ENCODE measurements around the gene SAMD4A. TPM values are rescaled to one million over a fixed set of nuclear protein-coding genes. Genes with fewer than 3 reads are reported as not detected.

Gene SAMD4A
- polyA plus RNA-seq, 1 experiment: 13.4 TPM

DNA sequence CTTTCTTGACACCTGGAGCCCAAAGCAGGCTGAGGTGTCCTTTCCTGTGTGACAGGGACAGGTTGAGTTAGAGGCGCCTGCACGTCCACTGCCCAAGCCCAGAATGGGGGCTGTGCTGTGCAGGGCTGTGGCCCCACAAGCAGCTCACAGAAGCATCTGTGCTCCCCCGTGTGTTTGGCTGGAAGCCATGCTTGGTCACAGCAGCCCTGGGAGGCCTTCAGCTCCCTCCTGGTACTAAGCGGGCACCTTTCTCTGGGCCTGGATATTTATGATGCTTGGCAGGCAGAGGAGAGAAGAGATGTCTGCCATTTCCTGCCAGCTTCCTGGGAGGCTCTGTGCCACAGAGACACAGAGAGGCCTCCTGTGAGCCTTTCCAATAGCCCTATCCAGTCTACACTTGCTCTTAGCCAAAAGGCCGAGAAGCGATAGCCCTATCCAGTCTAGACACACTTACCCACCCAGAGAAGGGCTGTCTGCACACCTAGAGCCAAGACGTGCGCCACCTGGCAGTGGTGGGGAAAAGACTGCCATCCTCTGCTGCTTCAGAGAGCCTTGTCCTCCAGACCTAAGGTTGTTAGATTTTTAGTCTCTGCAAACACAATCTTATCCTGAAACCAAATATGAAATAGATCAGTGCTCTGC is 218.3 kb downstream of the SAMD4A start:
- peaks cover 44% of the 10 kb centered on the region for H3K36me3 ChIP-seq (ENCODE audit: control insufficient read depth, insufficient read depth, low read length)
- ChIA-PET POLR2A (interaction anchor here (0.6 kb wide), 1 partner anchor 351 kb away, joined by 3 read pairs; no protein-coding TSS in a partner anchor), CTCF (interaction anchor here (0.6 to 3.9 kb wide), 8 partner anchors 9 to 221 kb away, joined by 3 to 25 read pairs (median 4); no protein-coding TSS in a partner anchor)
- TF ChIP-seq, protein P1, sequence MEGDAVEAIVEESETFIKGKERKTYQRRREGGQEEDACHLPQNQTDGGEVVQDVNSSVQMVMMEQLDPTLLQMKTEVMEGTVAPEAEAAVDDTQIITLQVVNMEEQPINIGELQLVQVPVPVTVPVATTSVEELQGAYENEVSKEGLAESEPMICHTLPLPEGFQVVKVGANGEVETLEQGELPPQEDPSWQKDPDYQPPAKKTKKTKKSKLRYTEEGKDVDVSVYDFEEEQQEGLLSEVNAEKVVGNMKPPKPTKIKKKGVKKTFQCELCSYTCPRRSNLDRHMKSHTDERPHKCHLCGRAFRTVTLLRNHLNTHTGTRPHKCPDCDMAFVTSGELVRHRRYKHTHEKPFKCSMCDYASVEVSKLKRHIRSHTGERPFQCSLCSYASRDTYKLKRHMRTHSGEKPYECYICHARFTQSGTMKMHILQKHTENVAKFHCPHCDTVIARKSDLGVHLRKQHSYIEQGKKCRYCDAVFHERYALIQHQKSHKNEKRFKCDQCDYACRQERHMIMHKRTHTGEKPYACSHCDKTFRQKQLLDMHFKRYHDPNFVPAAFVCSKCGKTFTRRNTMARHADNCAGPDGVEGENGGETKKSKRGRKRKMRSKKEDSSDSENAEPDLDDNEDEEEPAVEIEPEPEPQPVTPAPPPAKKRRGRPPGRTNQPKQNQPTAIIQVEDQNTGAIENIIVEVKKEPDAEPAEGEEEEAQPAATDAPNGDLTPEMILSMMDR (IDR thresholded peaks at IDR 0.05; ENCODE audit: insufficient read depth, low read depth, low read length): no peak
- H3K4me3 ChIP-seq (ENCODE audit: low read depth, low read length): no peak overlapping the region
- DNase-seq (ENCODE audit: low read depth): no peak
- H3K27me3 ChIP-seq (ENCODE audit: control insufficient read depth, insufficient read depth, low read length): no peaks in the 10 kb centered on the region

DNA sequence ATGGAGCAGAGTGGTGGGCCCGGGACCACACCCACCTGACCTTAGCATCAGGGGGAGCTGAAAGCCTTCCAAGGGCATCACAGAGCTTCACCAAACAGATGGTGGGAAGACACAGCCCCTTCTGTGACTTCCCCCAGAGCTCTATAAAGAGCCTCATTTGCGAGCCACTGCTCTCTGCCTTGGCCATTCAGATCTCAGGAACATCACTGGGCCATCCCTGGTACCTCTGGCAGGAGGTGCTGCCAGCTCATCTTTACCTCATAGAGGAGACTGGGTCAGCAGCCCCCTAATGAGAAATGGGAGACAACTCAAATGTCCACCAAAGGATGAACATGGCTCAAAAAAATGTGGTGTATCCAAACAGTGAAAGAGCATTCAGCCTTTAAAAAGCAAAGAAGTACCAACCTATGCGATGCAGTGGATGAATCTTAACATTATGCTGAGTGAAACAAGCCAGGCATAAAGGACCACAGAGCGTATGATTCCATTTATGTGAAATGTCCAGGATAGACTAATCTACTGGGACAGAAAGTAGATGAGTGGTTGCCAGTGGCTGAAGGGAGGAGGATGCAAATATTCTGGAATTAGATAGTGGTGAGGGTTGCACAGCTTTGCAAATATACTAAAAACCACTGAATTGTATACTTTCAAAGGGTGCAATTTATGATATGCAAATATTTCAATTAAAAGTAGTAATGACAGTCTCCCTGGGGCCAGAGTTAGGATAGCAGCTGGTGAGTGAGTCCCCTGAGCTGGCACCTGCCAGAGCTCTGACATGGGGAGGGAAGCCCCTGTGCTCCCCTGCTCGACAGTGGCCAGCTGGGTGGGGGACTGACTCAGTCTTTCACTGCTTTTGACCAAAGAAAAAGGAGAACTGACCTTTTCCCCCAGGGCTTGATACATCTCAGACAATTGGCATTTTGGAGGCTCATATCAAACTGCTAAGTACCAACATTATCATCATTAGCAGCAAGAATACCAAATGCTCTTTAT is 219.1 kb downstream of the SAMD4A start:
- Histone ChIP-seq H3K4me3 (ENCODE audit: low read depth, low read length) (no peak overlapping the region), H3K27me3 (ENCODE audit: control insufficient read depth, insufficient read depth, low read length) (no peaks in the 10 kb centered on the region), H3K36me3 (ENCODE audit: control insufficient read depth, insufficient read depth, low read length) (peaks cover 43% of the 10 kb centered on the region)
- ChIA-PET CTCF (interaction anchor here (0.6 to 2.4 kb wide), 6 partner anchors 8 to 367 kb away, joined by 3 to 6 read pairs (median 4); no protein-coding TSS in a partner anchor), POLR2A (no interaction called here)
- DNase-seq (ENCODE audit: low read depth): no peak
- TF ChIP-seq, protein P1 (IDR thresholded peaks at IDR 0.05; ENCODE audit: insufficient read depth, low read depth, low read length): no peak

DNA sequence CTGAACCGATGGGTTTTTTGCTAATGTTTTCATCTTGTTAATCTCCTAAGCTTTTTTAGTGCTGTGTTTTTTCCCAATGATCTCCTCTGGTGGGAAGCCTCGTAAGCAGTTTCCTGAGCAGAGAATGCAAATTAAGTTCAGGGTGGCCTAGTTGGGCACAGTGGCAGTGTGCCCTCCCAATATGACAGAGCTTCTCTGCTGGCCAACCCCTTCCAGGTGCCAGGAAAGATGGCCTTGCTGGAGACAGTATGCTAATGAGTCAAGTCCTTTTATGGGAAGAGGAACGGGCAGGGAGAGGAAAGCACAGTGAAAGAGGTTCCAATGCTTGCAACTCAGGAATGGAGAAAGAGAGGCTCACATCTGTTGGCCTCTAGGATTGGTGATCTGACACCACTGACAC is 219.9 kb downstream of the SAMD4A start:
- Histone ChIP-seq H3K27me3 (ENCODE audit: control insufficient read depth, insufficient read depth, low read length) (no peaks in the 10 kb centered on the region), H3K36me3 (ENCODE audit: control insufficient read depth, insufficient read depth, low read length) (peaks cover 40% of the 10 kb centered on the region), H3K4me3 (ENCODE audit: low read depth, low read length) (no peak overlapping the region)
- CTCF ChIA-PET: interaction anchor here (1.1 kb wide), 1 partner anchor 230 kb away, joined by 3 read pairs; no protein-coding TSS in a partner anchor
- TF ChIP-seq, protein P1 (IDR thresholded peaks at IDR 0.05; ENCODE audit: insufficient read depth, low read depth, low read length): no peak
- no peak for DNase-seq (ENCODE audit: low read depth)
- POLR2A ChIA-PET: no interaction called here

DNA sequence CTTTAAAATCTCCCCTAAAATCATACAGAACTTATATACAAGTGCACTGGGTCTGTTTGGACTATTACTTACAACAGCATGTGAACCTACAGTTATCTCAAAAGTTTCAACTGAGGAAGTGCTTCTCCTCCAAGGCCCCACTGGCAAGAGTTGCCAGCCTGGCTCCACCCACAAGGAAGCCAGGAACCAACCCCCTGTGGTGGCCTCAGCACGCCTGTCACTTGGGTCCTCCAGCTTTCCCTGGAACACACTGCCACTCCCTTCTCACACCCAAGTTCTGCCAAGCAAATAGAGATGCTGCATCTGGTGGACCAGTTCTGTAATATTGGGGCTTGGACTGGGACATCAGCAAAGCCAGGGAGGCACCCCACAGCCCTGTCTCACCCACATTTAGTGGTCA is 220.3 kb downstream of the SAMD4A start:
- Histone ChIP-seq H3K36me3 (ENCODE audit: control insufficient read depth, insufficient read depth, low read length) (peaks cover 38% of the 10 kb centered on the region), H3K4me3 (ENCODE audit: low read depth, low read length) (no peak overlapping the region), H3K27me3 (ENCODE audit: control insufficient read depth, insufficient read depth, low read length) (no peaks in the 10 kb centered on the region)
- ChIA-PET CTCF (interaction anchor here (1.1 kb wide), 1 partner anchor 231 kb away, joined by 3 read pairs; no protein-coding TSS in a partner anchor), POLR2A (no interaction called here)
- no peak for DNase-seq (ENCODE audit: low read depth)
- TF ChIP-seq, protein P1 (IDR thresholded peaks at IDR 0.05; ENCODE audit: insufficient read depth, low read depth, low read length): no peak

DNA sequence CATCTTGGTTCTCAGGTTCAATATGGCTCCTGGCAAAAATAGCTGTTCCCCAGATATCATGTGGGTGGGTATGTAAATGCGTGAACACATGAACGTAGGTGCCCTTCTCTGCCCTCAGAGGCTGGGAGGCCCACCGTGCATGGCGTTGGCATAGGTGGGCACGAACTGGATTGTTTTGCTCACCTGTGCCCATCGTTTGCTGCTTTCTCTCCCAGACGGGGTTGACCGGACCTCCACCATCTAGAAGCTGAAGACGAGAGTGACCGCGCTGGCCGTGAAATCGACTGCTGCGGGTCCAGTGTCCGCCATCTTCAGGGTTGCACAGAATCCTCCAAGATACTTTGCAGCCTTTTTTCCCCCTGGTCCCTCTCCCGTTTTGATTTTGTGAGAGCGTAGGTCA is 221.8 kb downstream of the SAMD4A start:
- TF ChIP-seq, protein P1 (IDR thresholded peaks at IDR 0.05; ENCODE audit: insufficient read depth, low read depth, low read length): no peak
- ChIA-PET CTCF (no interaction called here), POLR2A (no interaction called here)
- Histone ChIP-seq H3K36me3 (ENCODE audit: control insufficient read depth, insufficient read depth, low read length) (peaks cover 29% of the 10 kb centered on the region), H3K4me3 (ENCODE audit: low read depth, low read length) (no peak overlapping the region), H3K27me3 (ENCODE audit: control insufficient read depth, insufficient read depth, low read length) (no peaks in the 10 kb centered on the region)
- DNase-seq (ENCODE audit: low read depth): no peak

All from BJ (cell line).